Heart right ventricle (tissue), 16 donors: Measurements from ENCODE around the gene RPL23. TPM values are rescaled to one million over a fixed set of nuclear protein-coding genes. Genes with fewer than 3 reads are reported as not detected.

Source experiments
- ATAC-seq, 8 donors: fragments of 200-7000 bp; cut with Tn5 transposase; one replicate each; pipeline ENCODE4 v1.9.1; 2020; ENCODE audit warnings: mild to moderate bottlenecking in 8 of 8, moderate library complexity in 8 of 8, moderate number of reproducible peaks in 1 of 8
- DNase-seq, 2 donors: peaks; one replicate each; pipeline ENCODE4 v3.0.0-alpha.2; 2020
- H3K27ac ChIP-seq, 10 donors: fragments of 200-600 bp; sonication (generic) in 2 of 10; one replicate each; pipeline versions ENCODE4 v1.5.0 to v1.8.0; 2020 to 2022; ENCODE audit warnings: mild to moderate bottlenecking in 3 of 10
- H3K27me3 ChIP-seq, 7 donors: fragments of 200-600 bp; one replicate each; pipeline ENCODE4 v1.8.0; 2021 to 2022; ENCODE audit warnings: mild to moderate bottlenecking in 2 of 7
- H3K36me3 ChIP-seq, 9 donors: fragments of 200-600 bp; sonication (generic) in 1 of 9; one replicate each; pipeline versions ENCODE4 v1.5.0 to v1.8.0; 2020 to 2022; ENCODE audit warnings: mild to moderate bottlenecking in 2 of 9
- H3K4me1 ChIP-seq, 9 donors: fragments of 200-600 bp; sonication (generic) in 1 of 9; one replicate each; pipeline versions ENCODE4 v1.5.0 to v1.8.0; 2020 to 2022; ENCODE audit warnings: mild to moderate bottlenecking in 4 of 9
- H3K4me3 ChIP-seq, 10 donors: fragments of 200-600 bp; sonication (generic) in 2 of 10; one replicate each; pipeline versions ENCODE4 v1.5.0 to v1.8.0; 2020 to 2022; ENCODE audit warnings: mild to moderate bottlenecking in 7 of 10, moderate library complexity in 2 of 10
- H3K9me3 ChIP-seq, 11 donors: fragments of 200-600 bp in 10 of 11; sonication (generic) in 2 of 11; one replicate each; pipeline versions ENCODE4 v1.5.0 to v1.8.0; 2013 to 2022; ENCODE audit warnings: mild to moderate bottlenecking in 2 of 11, control low read depth in 1 of 11, moderate library complexity in 1 of 11
- WGBS, 2 donors: extraction: QIAGEN DNeasy Blood & Tissue Kit; methylation state at CpG; one replicate each; pipeline ENCODE4 v1.1.7; 2013; ENCODE audit warnings: inconsistent platforms in 1 of 2; 5-methylcytosine and 5-hydroxymethylcytosine counted together
- intact Hi-C, 10 donors: fragments of 100-400 bp; cut with DNase I; formaldehyde crosslinking; loops; one replicate each; pipeline versions ENCODE4 v1.11.1 to v1.14.2; 2022
- polyA plus RNA-seq, 2 donors: library from polyadenylated mRNA; stranded (reverse); fragments of 200-250 nt; gene quantifications; one replicate each; pipeline ENCODE4 v1.2.3, GENCODE V29; 2013
- total RNA-seq, 10 donors: library from RNA; stranded (reverse); fragmentation: NEBNext Ultra II Directional in 3 of 10; extraction: Animal tissue kit (Norgen Biotek cat#: 25700) in 3 of 10; gene quantifications; one replicate each; pipeline versions ENCODE4 v1.2.1 to v1.2.4, GENCODE V29; 2021 to 2023
- TF ChIP-seq, protein P1 (sequence below), 9 donors: fragments of 200-600 bp; sonication (generic) in 2 of 9; IDR thresholded peaks; one replicate each; pipeline versions ENCODE4 v1.5.0 to v1.8.0; 2021 to 2022; ENCODE audit warnings: antibody characterized with exemption in 9 of 9, mild to moderate bottlenecking in 5 of 9, moderate library complexity in 1 of 9
- donor health status: Arrhythmogenic right ventricular cardiomyopathy.
- donor health status: ischemic (EF 13 %, LVEDD 7.1; RV severe dilation, severe dysfunction).
- donor health status: healthy with polysubstance abuse.
- donor health status: DM: no; HTN: yes; CAD: no.
- donor health status: DM: no; HTN: no; CAD: no.
- donor health status: ischemic (EF 25% LVEDD 6.9; RV normal size, moderate dysfunction).
- donor health status: ischemic (EF 25% LVEDD 5.7; RV mildly dilated, moderate dysfunction).
- donor health status: healthy.
- donor health status: DM: yes; HTN: yes; CAD: no.
- donor health status: Ischemic cardiomyopathy.
- donor health status: ischemic (EF 35%, LVEDD 5.7; RV mildly dilated, moderate dysfunction).
- donor health status: nonischemic (EF 11% LVEDD 7.7; RV severe dilation, severe dysfunction).
- donor health status: DM: yes; HTN: yes; CAD: no.
- donor health status: PGD.
- donor health status: ischemic (EF 29% LVEDD 5.4; RV normal size, mild dysfunction).
- donor health status: nonischemic (EF 23%, LVEDD 6.1; RV moderate dilation, normal function).

RPL23 gene
- total and polyA plus RNA-seq, 12 donors = 725 to 2,733 (median 850) TPM

DNA sequence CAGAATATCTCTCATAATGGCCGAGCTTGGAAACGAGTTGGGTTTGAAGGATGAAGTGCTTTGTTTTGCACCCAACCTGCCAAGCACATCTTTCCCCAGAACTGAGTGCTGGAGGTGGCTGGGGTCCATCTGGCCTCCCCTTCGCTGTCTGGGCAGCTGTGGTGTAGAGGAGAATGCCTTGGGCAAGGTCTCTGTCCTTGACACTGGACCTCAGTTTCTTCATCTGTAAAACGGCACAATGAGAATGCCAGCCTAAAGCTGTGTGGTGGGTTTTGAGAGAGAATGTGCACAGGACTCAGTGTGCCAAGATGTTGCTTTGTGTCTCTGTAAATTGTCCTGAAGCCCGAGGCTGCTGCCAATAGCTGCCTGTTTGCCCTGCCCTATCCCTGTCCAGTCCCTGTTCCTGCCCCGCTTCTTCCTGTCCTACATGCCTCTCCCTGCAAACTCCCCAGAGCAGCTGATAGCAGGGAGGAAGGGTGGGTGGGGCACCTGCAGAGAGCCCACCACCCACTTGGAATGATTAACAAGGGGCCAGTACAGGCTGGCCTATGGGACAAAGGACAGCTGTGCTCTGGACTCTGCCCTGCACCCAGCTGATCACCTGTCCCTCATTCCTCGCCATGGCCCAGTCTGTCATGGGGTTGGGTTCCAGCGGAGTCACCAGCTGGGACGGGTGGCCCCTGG lies 31.7 kb upstream of the RPL23 start:
- H3K27me3 ChIP-seq = no peaks in the 10 kb centered on the region
- peak overlapping the region in 8 of 10 donors; percentile 22 to 81 (median 72) for H3K27ac ChIP-seq
- H3K4me3 ChIP-seq = no peak overlapping the region
- intact Hi-C loops = no loop called here
- H3K9me3 ChIP-seq = no peaks in the 10 kb centered on the region
- H3K36me3 ChIP-seq = peaks cover 0 to 88% (median 8%) of the 10 kb centered on the region in 9 donors
- H3K4me1 ChIP-seq = peaks cover 41 to 88% (median 68%) of the 10 kb centered on the region in 9 donors
- 65 to 70% methylated on average over 9 of the region's 9 CpGs for WGBS, 2 donors
- TF ChIP-seq, protein P1, sequence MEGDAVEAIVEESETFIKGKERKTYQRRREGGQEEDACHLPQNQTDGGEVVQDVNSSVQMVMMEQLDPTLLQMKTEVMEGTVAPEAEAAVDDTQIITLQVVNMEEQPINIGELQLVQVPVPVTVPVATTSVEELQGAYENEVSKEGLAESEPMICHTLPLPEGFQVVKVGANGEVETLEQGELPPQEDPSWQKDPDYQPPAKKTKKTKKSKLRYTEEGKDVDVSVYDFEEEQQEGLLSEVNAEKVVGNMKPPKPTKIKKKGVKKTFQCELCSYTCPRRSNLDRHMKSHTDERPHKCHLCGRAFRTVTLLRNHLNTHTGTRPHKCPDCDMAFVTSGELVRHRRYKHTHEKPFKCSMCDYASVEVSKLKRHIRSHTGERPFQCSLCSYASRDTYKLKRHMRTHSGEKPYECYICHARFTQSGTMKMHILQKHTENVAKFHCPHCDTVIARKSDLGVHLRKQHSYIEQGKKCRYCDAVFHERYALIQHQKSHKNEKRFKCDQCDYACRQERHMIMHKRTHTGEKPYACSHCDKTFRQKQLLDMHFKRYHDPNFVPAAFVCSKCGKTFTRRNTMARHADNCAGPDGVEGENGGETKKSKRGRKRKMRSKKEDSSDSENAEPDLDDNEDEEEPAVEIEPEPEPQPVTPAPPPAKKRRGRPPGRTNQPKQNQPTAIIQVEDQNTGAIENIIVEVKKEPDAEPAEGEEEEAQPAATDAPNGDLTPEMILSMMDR (IDR thresholded peaks at IDR 0.05) = no peak
- ATAC-seq (peak in 2 of 8 donors; percentile 2 to 13), DNase-seq (no peak)

DNA sequence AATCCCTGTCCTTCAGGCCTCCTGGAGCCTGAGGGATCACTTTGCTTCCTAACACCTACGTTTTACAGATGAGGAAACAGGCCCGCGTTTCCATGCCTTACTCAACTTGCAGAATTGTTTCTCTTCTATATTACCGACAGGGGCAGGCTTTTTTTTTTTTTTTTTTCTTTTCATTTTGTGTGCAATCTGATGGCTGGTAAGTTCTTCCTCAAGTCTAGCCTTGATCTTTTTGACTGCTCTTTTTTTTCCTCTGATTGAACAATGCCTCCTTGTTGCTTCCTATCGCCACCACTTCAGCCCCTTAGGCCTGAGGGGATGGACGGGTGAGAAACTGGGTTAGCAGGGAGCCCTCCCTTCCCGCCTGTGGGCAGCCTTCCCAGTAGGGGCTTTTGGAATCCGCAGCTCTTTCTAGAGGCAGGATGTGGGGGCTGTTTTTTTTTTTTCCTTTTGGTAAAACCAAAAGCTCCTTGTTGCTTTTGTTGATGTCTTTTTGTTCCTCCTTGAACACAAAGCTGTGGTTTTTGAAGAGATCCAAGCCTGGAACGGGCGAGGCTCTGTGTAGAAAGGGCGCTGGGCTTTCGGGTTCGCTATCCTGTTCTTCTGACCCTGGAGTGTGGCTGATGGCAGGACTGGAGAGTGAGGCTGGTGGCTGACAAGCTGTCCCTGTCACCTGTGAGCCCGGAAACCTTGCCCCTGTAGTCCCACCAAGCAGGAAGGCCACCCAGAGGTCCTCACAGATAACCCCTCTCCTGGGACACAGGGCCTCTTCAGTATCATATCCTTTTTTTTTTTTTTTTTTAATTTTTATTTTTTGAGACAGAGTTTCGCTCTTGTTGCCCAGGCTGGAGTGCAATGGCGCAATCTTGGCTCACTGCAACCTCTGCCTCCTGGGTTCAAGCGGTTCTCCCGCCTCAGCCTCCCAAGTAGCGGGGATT lies 30.3 kb upstream of the RPL23 start:
- DNase-seq (peak in 1 of 2 donors; percentile 64), ATAC-seq (peak in 4 of 8 donors; percentile 14 to 58 (median 32))
- TF ChIP-seq, protein P1 (IDR thresholded peaks at IDR 0.05) = peak in 2 of 9 donors; percentile 8 to 11
- intact Hi-C loops = no loop called here
- Histone ChIP-seq H3K27me3 (no peaks in the 10 kb centered on the region), H3K9me3 (no peaks in the 10 kb centered on the region), H3K27ac (peak overlapping the region in 9 of 10 donors; percentile 65 to 81 (median 71)), H3K36me3 (peaks cover 0 to 88% (median 7%) of the 10 kb centered on the region in 9 donors), H3K4me1 (peaks cover 46 to 92% (median 81%) of the 10 kb centered on the region in 9 donors), H3K4me3 (peak overlapping the region in 4 of 10 donors; percentile 18 to 24 (median 22))
- 41 to 57% methylated on average over 19 of the region's 19 CpGs for WGBS, 2 donors

DNA sequence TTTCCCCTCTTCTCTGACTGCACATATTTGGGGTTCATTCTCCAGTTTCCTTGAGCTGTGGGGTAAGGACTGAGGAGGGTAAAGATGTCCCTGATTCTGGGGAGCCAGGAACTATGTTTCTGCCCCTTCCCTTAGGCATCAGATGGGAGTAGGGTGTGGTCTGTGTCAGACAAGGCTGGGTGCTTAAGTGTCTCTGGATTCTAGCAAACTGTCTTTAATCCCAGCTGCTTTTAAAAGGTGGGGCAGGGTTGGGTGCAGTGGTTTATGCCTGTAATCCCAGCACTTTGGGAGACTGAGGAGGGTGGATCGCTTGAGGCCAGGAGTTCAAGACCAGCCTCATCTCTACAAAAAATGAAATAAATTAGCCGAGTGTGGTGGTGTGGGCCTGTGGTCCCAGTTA lies 29.3 kb upstream of the RPL23 start:
- Histone ChIP-seq H3K4me1 (peaks cover 46 to 98% (median 90%) of the 10 kb centered on the region in 9 donors), H3K36me3 (peaks cover 0 to 88% (median 5%) of the 10 kb centered on the region in 9 donors), H3K27ac (peak overlapping the region in 8 of 10 donors; percentile 53 to 81 (median 70)), H3K9me3 (no peaks in the 10 kb centered on the region), H3K27me3 (no peaks in the 10 kb centered on the region), H3K4me3 (no peak overlapping the region)
- TF ChIP-seq, protein P1 (IDR thresholded peaks at IDR 0.05) = no peak
- intact Hi-C loops = no loop called here
- 84 to 97% methylated on average over 2 of the region's 2 CpGs for WGBS, 2 donors
- no peak for DNase-seq
- no peak for ATAC-seq

DNA sequence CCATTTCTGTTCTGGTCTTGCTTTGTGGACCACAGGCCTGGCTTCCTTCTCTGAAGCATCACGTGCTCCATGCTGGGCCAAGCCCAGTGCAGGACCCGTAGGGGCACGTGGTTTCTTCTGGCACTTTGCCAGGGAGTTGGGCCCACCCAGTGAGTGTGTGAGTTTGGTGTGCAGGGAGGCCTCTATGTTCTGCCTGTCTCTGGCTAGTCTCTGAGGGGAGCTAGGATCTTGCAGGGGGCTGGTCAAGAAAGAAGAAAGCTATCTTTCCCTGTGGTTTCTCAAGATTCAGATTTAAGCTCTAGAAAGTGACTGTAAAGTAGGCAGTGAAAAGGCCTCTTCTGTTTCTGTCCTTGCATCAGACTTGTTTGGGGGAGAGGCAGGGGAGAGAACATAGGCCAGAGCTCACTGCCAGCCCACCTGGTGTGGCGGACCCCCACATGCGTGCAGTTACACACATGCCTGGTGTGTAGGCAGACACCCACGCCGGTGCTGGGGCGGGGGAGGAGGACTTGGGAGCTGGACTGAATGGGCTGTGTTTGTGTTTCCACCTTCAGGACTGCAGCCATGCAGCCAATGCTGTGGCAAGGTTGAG lies 28.2 kb upstream of the RPL23 start:
- DNase-seq (peak; percentile 64 to 71), ATAC-seq (peak; percentile 23 to 64 (median 52))
- Histone ChIP-seq H3K27me3 (no peaks in the 10 kb centered on the region), H3K36me3 (peaks cover 0 to 87% (median 4%) of the 10 kb centered on the region in 9 donors), H3K4me1 (peaks cover 46 to 99% (median 93%) of the 10 kb centered on the region in 9 donors), H3K27ac (peak overlapping the region in 9 of 10 donors; percentile 51 to 81 (median 69)), H3K9me3 (no peaks in the 10 kb centered on the region), H3K4me3 (no peak overlapping the region)
- intact Hi-C loops = loop anchor here in 1 of 10 donors (2.0 kb wide), 1 partner anchor 41 kb away; no protein-coding TSS in a partner anchor
- TF ChIP-seq, protein P1 (IDR thresholded peaks at IDR 0.05) = no peak
- 29 to 36% methylated on average over 8 of the region's 8 CpGs for WGBS, 2 donors
